ENCODE measurements around the gene NOTCH2.

GRCh38 chr1:119988306-119989062 is 81.0 kb downstream of the NOTCH2 start:
- TF ChIP-seq CTCF (IDR thresholded peaks at IDR 0.05) (no peak), EZH2 (IDR thresholded peaks at IDR 0.05) (no peak), EZH2phosphoT487 (IDR thresholded peaks at IDR 0.05) (no peak)
